ENCODE results near the gene B3GNT4.

B3GNT4 gene

DNA sequence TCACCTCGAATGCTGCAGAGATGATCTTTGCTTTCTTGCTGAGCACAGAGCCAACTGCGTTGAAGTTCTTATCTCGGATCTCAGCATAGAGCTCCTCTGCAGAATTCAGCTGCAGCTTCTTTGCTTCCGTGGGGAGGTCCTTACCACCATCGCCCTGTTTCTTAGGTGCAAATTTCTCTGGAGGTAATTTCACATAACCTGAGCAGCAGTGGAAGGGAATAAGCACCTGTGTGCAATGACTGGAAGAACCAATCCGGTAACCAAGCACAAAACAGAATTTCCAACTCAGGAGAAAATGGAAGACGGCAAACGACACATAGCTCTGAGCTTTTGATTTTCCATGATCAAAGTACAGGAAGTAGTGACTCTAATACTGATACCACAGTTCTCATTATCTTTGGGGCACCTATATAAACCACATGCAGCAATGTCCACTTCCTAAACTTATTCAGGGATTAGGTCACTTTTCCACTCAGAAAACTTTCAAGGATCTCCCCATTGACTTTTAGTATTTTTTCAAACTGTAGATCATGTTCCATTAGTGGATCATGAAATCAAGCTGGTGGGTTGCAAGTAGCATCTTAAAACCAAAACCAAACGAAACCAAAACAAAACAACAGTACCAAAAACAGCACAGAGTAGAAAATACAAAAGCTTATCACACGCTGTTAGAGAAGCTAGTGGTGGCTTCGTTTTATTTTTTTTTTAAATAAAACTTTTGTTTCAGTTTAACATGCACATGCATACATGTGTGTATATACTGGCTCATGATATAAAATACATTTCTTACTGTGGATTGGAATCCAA, 41.3 kb downstream of the B3GNT4 start:
- Histone ChIP-seq H3K4me2 (ENCODE audit: insufficient read depth, low read length, poor library complexity, severe bottlenecking) (no peak overlapping the region), H3K79me1 (ENCODE audit: low read depth, low read length) (no peaks in the 10 kb centered on the region), H2BK5ac (ENCODE audit: low read length) (no peak overlapping the region), H3K4ac (ENCODE audit: low read length) (no peak overlapping the region), H2AFZ (ENCODE audit: low read length) (no peak overlapping the region), H4K91ac (ENCODE audit: low read depth, low read length, poor library complexity) (no peak overlapping the region), H2BK15ac (ENCODE audit: low read length) (no peak overlapping the region), H3K4me3 (ENCODE audit: low read length in 2 of 2) (no peak overlapping the region), H3K36me3 (replicated peaks in 1 of 2; ENCODE audit: control insufficient read depth in 2 of 2, insufficient read depth in 2 of 2, low read length in 2 of 2) (peaks cover 4 to 48% of the 10 kb centered on the region in 2 donors), H2BK12ac (ENCODE audit: low read length) (no peak overlapping the region), H3K27ac (replicated peaks; ENCODE audit: low read length) (no peak overlapping the region), H3K14ac (ENCODE audit: low read length) (no peak overlapping the region), H3K18ac (ENCODE audit: low read length) (no peak overlapping the region), H3K9me3 (replicated peaks in 1 of 2; ENCODE audit: control insufficient read depth in 2 of 2, insufficient read depth in 1 of 2, low read depth in 1 of 2, low read length in 2 of 2) (no peaks in the 10 kb centered on the region), H3K9ac (ENCODE audit: low read depth, low read length, poor library complexity) (no peak overlapping the region), H3K23ac (ENCODE audit: low read depth, low read length, poor library complexity) (no peak overlapping the region), H4K8ac (ENCODE audit: low read depth, low read length) (no peak overlapping the region), H3K4me1 (ENCODE audit: control insufficient read depth in 2 of 2, insufficient read depth in 1 of 2, low read depth in 1 of 2, low read length in 2 of 2) (no peaks in the 10 kb centered on the region), H2AK5ac (ENCODE audit: low read depth, low read length) (no peak overlapping the region), H3K27me3 (ENCODE audit: control insufficient read depth in 3 of 3, insufficient read depth in 3 of 3, low read depth in 1 of 3, low read length in 3 of 3) (no peaks in the 10 kb centered on the region), H2BK120ac (ENCODE audit: low read depth, low read length) (no peak overlapping the region)
- no peak for DNase-seq (ENCODE audit: low spot score)
- no CpG with 5 or more reads among the region's 11 CpGs for WGBS, 2 donors (ENCODE audit: extremely low coverage in 2 of 2, insufficient read length in 2 of 2, insufficient replicate concordance in 1 of 2)

DNA sequence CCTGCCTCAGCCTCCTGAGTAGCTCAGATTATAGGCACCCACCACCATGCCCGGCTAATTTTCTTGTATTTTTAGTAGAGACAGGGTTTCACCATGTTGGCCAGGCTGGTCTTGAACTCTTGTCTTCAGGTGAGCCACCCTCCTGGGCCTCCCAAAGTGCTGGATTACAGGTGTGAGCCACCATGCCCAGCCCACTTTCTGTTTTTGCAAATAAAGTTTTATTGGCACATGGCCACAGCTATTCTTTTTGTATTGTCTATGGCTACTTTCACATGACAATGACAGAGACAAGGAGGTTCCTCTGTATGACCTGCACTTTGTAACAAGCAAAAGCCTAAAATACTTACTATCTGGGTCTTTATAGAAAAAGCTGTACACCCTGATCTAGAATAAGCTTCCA, 42.0 kb downstream of the B3GNT4 start:
- DNase-seq (ENCODE audit: low spot score): no peak
- Histone ChIP-seq H2AK5ac (ENCODE audit: low read depth, low read length) (no peak overlapping the region), H3K27me3 (ENCODE audit: control insufficient read depth in 3 of 3, insufficient read depth in 3 of 3, low read depth in 1 of 3, low read length in 3 of 3) (no peaks in the 10 kb centered on the region), H3K9me3 (replicated peaks in 1 of 2; ENCODE audit: control insufficient read depth in 2 of 2, insufficient read depth in 1 of 2, low read depth in 1 of 2, low read length in 2 of 2) (no peaks in the 10 kb centered on the region), H2AFZ (ENCODE audit: low read length) (no peak overlapping the region), H3K9ac (ENCODE audit: low read depth, low read length, poor library complexity) (no peak overlapping the region), H3K4me1 (ENCODE audit: control insufficient read depth in 2 of 2, insufficient read depth in 1 of 2, low read depth in 1 of 2, low read length in 2 of 2) (no peaks in the 10 kb centered on the region), H2BK120ac (ENCODE audit: low read depth, low read length) (no peak overlapping the region), H2BK5ac (ENCODE audit: low read length) (no peak overlapping the region), H2BK15ac (ENCODE audit: low read length) (no peak overlapping the region), H4K8ac (ENCODE audit: low read depth, low read length) (no peak overlapping the region), H3K23ac (ENCODE audit: low read depth, low read length, poor library complexity) (no peak overlapping the region), H3K79me1 (ENCODE audit: low read depth, low read length) (no peaks in the 10 kb centered on the region), H3K36me3 (replicated peaks in 1 of 2; ENCODE audit: control insufficient read depth in 2 of 2, insufficient read depth in 2 of 2, low read length in 2 of 2) (peaks cover 4 to 48% of the 10 kb centered on the region in 2 donors), H3K4ac (ENCODE audit: low read length) (no peak overlapping the region), H3K4me2 (ENCODE audit: insufficient read depth, low read length, poor library complexity, severe bottlenecking) (no peak overlapping the region), H2BK12ac (ENCODE audit: low read length) (no peak overlapping the region), H4K91ac (ENCODE audit: low read depth, low read length, poor library complexity) (no peak overlapping the region), H3K4me3 (ENCODE audit: low read length in 2 of 2) (no peak overlapping the region), H3K14ac (ENCODE audit: low read length) (no peak overlapping the region), H3K27ac (replicated peaks; ENCODE audit: low read length) (no peak overlapping the region), H3K18ac (ENCODE audit: low read length) (no peak overlapping the region)
- WGBS, 2 donors (ENCODE audit: extremely low coverage in 2 of 2, insufficient read length in 2 of 2, insufficient replicate concordance in 1 of 2): no CpG with 5 or more reads among the region's 1 CpG

DNA sequence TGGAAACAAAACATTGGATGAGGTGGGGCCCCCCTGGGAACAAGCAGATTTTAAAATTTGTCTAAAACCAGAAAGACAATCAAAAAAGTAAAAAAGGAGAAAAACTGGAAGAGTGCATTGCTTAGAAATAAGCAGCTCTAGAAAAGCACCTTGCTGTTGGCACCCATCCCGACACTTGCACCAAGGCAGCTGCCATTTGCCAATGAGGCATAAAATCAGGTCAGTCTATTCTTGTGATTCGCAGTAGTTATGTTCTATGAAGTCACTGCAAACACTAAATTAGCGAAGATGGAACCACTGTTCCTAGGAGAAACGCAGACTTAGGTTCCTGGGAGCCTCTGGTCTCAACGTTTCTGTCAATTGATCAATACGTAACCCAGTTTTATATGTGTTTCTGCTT, 46.5 kb downstream of the B3GNT4 start:
- H2BK15ac ChIP-seq (ENCODE audit: low read length): no peak overlapping the region
- no peaks in the 10 kb centered on the region for H3K4me1 ChIP-seq (ENCODE audit: control insufficient read depth in 2 of 2, insufficient read depth in 1 of 2, low read depth in 1 of 2, low read length in 2 of 2)
- no peak overlapping the region for H2BK120ac ChIP-seq (ENCODE audit: low read depth, low read length)
- no peak overlapping the region for H3K4ac ChIP-seq (ENCODE audit: low read length)
- H3K9ac ChIP-seq (ENCODE audit: low read depth, low read length, poor library complexity): no peak overlapping the region
- H3K9me3 ChIP-seq (replicated peaks in 1 of 2; ENCODE audit: control insufficient read depth in 2 of 2, insufficient read depth in 1 of 2, low read depth in 1 of 2, low read length in 2 of 2): no peaks in the 10 kb centered on the region
- no peak for DNase-seq (ENCODE audit: low spot score)
- H3K36me3 ChIP-seq (replicated peaks in 1 of 2; ENCODE audit: control insufficient read depth in 2 of 2, insufficient read depth in 2 of 2, low read length in 2 of 2): peaks cover 2 to 29% of the 10 kb centered on the region in 2 donors
- no peak overlapping the region for H2BK12ac ChIP-seq (ENCODE audit: low read length)
- no peak overlapping the region for H3K4me3 ChIP-seq (ENCODE audit: low read length in 2 of 2)
- no peak overlapping the region for H3K14ac ChIP-seq (ENCODE audit: low read length)
- no peak overlapping the region for H3K18ac ChIP-seq (ENCODE audit: low read length)
- WGBS, 2 donors (ENCODE audit: extremely low coverage in 2 of 2, insufficient read length in 2 of 2, insufficient replicate concordance in 1 of 2): no CpG with 5 or more reads among the region's 6 CpGs
- no peak overlapping the region for H4K8ac ChIP-seq (ENCODE audit: low read depth, low read length)
- H2AK5ac ChIP-seq (ENCODE audit: low read depth, low read length): no peak overlapping the region
- peaks cover 1% of the 10 kb centered on the region for H3K79me1 ChIP-seq (ENCODE audit: low read depth, low read length)
- no peak overlapping the region for H3K23ac ChIP-seq (ENCODE audit: low read depth, low read length, poor library complexity)
- no peaks in the 10 kb centered on the region for H3K27me3 ChIP-seq (ENCODE audit: control insufficient read depth in 3 of 3, insufficient read depth in 3 of 3, low read depth in 1 of 3, low read length in 3 of 3)
- no peak overlapping the region for H3K27ac ChIP-seq (replicated peaks; ENCODE audit: low read length)
- H2AFZ ChIP-seq (ENCODE audit: low read length): no peak overlapping the region
- no peak overlapping the region for H4K91ac ChIP-seq (ENCODE audit: low read depth, low read length, poor library complexity)
- no peak overlapping the region for H3K4me2 ChIP-seq (ENCODE audit: insufficient read depth, low read length, poor library complexity, severe bottlenecking)
- no peak overlapping the region for H2BK5ac ChIP-seq (ENCODE audit: low read length)

DNA sequence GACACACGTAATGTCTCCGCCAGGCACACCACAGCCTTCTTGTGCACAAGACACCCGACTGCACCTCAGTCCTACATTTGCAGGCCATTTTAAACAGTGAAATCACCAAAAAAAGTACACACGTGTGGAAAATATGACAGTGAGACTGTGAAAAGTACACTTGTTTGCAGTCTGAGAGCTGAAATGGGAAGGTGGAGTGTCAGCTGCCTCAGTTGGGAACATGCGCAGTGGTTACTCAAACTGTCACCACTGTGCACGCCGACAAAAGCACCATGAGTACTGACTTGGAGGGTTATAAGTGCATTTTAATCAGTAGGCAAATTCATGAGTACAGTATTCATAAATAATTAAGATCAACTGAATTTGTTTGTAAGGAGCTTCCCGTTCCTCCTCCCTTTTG, 47.0 kb downstream of the B3GNT4 start:
- H2BK15ac ChIP-seq (ENCODE audit: low read length): no peak overlapping the region
- no peak overlapping the region for H2AK5ac ChIP-seq (ENCODE audit: low read depth, low read length)
- no peak overlapping the region for H2BK12ac ChIP-seq (ENCODE audit: low read length)
- H3K4me1 ChIP-seq (ENCODE audit: control insufficient read depth in 2 of 2, insufficient read depth in 1 of 2, low read depth in 1 of 2, low read length in 2 of 2): no peaks in the 10 kb centered on the region
- no peak overlapping the region for H3K27ac ChIP-seq (replicated peaks; ENCODE audit: low read length)
- no peak overlapping the region for H3K14ac ChIP-seq (ENCODE audit: low read length)
- DNase-seq (ENCODE audit: low spot score): no peak
- H2BK5ac ChIP-seq (ENCODE audit: low read length): no peak overlapping the region
- no peak overlapping the region for H3K4ac ChIP-seq (ENCODE audit: low read length)
- H3K4me2 ChIP-seq (ENCODE audit: insufficient read depth, low read length, poor library complexity, severe bottlenecking): no peak overlapping the region
- no peak overlapping the region for H3K23ac ChIP-seq (ENCODE audit: low read depth, low read length, poor library complexity)
- H2AFZ ChIP-seq (ENCODE audit: low read length): no peak overlapping the region
- H3K9ac ChIP-seq (ENCODE audit: low read depth, low read length, poor library complexity): no peak overlapping the region
- H4K91ac ChIP-seq (ENCODE audit: low read depth, low read length, poor library complexity): no peak overlapping the region
- H3K9me3 ChIP-seq (replicated peaks in 1 of 2; ENCODE audit: control insufficient read depth in 2 of 2, insufficient read depth in 1 of 2, low read depth in 1 of 2, low read length in 2 of 2): no peaks in the 10 kb centered on the region
- no peak overlapping the region for H3K18ac ChIP-seq (ENCODE audit: low read length)
- no CpG with 5 or more reads among the region's 8 CpGs for WGBS, 2 donors (ENCODE audit: extremely low coverage in 2 of 2, insufficient read length in 2 of 2, insufficient replicate concordance in 1 of 2)
- H3K36me3 ChIP-seq (replicated peaks in 1 of 2; ENCODE audit: control insufficient read depth in 2 of 2, insufficient read depth in 2 of 2, low read length in 2 of 2): peaks cover 2 to 29% of the 10 kb centered on the region in 2 donors
- no peaks in the 10 kb centered on the region for H3K27me3 ChIP-seq (ENCODE audit: control insufficient read depth in 3 of 3, insufficient read depth in 3 of 3, low read depth in 1 of 3, low read length in 3 of 3)
- H4K8ac ChIP-seq (ENCODE audit: low read depth, low read length): no peak overlapping the region
- peaks cover 1% of the 10 kb centered on the region for H3K79me1 ChIP-seq (ENCODE audit: low read depth, low read length)
- no peak overlapping the region for H3K4me3 ChIP-seq (ENCODE audit: low read length in 2 of 2)
- no peak overlapping the region for H2BK120ac ChIP-seq (ENCODE audit: low read depth, low read length)

All from neuronal stem cell (in vitro differentiated cells).